GM12865 (cell line): Measurements from ENCODE around the gene SLC38A8.

ENCODE experiments used
- DNase-seq: peaks from one replicate; pipeline ENCODE4 v3.0.0; 2010; ENCODE audit warnings: low read depth
- H3K4me3 ChIP-seq: 2 replicates; pipeline ENCODE4 v1.5.1; 2011; ENCODE audit warnings: mild to moderate bottlenecking, low read depth, low read length, control low read depth
- TF ChIP-seq, protein P1 (sequence below): IDR thresholded peaks from 2 replicates; pipeline ENCODE4 v1.5.1; 2011; ENCODE audit warnings: low read length, control low read depth, low read depth, inconsistent platforms; ENCODE audit not compliant: insufficient read depth; ENCODE audit errors: missing control alignments

Gene SLC38A8

DNA sequence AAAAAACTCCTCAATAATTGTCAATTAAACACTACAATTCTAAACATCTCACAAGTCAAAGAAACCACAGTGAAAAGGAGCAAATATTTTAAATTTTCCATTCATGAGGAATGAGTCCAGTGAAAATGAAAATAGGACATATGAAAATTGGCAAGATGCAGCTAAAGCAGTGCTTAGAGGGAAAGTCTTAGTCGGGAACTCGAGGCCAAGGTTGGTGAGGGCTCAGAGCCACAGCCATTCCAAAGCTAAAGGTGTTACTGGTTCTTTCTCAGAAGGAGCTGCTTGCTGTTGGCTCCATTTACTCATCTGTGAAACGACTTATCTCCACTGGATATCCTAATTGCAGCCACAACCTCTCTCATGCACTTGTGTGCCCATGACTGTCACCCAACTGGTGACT is 6.5 kb downstream of the SLC38A8 start:
- no peak overlapping the region for H3K4me3 ChIP-seq
- TF ChIP-seq, protein P1, sequence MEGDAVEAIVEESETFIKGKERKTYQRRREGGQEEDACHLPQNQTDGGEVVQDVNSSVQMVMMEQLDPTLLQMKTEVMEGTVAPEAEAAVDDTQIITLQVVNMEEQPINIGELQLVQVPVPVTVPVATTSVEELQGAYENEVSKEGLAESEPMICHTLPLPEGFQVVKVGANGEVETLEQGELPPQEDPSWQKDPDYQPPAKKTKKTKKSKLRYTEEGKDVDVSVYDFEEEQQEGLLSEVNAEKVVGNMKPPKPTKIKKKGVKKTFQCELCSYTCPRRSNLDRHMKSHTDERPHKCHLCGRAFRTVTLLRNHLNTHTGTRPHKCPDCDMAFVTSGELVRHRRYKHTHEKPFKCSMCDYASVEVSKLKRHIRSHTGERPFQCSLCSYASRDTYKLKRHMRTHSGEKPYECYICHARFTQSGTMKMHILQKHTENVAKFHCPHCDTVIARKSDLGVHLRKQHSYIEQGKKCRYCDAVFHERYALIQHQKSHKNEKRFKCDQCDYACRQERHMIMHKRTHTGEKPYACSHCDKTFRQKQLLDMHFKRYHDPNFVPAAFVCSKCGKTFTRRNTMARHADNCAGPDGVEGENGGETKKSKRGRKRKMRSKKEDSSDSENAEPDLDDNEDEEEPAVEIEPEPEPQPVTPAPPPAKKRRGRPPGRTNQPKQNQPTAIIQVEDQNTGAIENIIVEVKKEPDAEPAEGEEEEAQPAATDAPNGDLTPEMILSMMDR = no peak
- no peak for DNase-seq

DNA sequence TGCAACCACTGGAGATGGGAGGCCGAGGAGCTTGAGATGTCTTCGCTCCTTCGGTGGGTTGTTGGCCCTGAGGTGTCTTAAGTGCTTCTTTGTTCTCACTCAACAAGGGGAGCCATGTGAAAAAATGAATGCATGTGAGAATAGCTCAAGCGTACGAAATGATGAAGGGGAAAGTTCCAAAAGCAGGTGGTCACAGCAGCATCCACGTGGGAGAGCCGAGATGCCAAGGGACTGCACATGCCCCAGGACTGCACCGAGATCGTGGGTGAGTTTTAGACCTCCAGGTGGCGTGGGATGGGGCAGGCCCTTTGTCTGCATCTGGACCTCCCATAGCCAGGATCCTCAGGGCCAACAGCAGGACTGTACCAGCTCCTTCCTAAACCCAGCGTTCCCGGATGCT is 8.1 kb downstream of the SLC38A8 start:
- DNase-seq = no peak
- no peak overlapping the region for H3K4me3 ChIP-seq
- TF ChIP-seq, protein P1 = no peak

DNA sequence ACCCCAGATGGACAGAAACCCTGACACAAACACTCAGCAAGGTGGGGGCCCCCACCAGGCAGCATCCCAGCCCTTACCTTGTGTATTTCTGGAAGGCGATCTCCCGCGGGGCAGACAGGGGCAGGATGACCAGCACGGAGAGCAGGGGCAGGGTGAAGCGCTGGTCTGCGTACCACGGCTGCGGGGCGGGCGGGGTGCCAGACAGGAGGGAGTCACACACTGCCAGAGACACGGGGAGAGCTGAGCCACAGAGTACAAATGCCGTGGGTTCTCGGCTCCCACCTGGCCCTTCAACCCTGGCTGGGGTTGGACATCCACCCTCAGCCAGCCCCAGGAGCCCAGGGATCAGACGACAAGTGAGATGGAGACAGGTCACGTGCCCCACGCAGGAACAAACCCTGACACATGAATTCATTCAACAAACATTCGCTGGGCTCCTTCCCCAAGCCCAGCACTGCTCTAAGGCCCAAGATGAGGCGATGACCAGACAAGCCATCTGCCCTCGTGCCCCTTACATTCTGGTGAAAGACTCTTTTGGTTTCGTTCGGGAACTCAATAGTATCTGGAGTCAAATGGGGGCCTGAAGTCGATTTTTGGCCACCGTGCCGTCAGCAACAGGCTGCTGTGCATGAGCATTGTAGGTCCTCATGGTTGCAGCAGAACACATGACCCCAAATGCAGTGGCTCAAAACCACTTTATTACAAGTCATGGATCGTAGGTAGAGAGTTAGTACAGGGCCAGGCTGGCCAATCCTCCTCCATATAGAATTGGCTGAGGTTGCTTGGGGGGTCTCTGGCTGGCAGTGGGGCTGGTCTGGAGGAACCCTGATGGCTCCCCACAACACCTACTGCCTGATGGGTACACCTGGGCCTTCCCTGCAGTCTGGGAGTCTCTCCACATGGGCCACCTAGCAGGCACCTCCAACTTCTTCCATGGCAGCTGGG is 9.1 kb downstream of the SLC38A8 start:
- TF ChIP-seq, protein P1 = no peak
- no peak overlapping the region for H3K4me3 ChIP-seq
- DNase-seq = no peak

DNA sequence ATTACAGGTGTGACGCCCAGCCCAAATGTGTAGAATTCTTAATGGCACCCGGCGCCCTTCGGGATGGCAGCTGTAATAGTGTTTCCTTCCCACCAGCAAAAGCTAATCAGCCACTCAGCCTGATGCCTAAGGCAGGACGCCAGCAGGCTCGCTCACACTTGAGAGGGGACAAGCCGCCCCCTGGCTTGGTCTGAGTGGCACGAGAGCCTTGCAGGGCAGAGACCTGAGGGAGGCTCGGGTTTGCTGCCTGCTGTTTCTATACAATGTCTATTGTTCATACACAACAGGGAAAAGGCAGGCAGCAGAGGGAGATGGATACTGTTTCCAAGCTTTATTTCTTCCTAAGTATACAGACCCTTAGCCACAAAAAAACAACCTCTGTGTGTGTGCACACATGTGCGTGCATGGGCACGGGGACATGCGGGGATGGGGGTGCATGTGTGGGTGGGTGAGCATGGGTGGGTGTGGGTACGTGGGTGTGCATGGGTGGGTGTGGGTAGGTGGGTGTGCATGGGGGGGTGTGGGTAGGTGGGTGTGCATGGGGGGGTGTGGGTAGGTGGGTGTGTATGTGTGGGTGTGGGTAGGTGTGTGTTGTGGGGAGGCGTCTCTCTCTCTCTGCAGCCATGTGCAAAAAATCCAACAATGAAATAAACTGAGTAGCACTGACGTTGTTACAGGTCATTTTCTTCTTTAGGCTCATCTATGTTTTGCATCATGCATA is 10.0 kb downstream of the SLC38A8 start:
- TF ChIP-seq, protein P1 = no peak
- no peak overlapping the region for H3K4me3 ChIP-seq
- DNase-seq = no peak

DNA sequence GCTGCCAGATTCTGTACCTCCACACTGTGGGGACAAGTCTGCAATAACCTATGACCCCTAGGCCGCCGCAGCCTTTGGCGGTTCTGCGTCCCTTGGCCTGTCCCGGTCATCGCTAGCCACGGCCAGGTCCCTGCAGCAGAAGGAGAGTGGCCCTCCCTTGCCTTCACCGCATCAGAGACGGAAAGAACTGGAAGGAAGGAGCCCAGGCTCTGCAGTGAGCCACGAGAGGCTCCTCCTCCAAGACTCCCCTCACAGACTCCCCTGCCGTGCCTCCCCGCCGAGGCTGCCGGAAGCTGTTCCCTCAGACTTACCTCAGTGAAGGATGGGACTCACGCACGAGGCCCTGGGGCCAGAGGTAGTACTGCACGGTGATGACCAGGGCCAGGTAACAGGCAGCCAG is 11.0 kb downstream of the SLC38A8 start:
- TF ChIP-seq, protein P1 = no peak
- no peak for DNase-seq

DNA sequence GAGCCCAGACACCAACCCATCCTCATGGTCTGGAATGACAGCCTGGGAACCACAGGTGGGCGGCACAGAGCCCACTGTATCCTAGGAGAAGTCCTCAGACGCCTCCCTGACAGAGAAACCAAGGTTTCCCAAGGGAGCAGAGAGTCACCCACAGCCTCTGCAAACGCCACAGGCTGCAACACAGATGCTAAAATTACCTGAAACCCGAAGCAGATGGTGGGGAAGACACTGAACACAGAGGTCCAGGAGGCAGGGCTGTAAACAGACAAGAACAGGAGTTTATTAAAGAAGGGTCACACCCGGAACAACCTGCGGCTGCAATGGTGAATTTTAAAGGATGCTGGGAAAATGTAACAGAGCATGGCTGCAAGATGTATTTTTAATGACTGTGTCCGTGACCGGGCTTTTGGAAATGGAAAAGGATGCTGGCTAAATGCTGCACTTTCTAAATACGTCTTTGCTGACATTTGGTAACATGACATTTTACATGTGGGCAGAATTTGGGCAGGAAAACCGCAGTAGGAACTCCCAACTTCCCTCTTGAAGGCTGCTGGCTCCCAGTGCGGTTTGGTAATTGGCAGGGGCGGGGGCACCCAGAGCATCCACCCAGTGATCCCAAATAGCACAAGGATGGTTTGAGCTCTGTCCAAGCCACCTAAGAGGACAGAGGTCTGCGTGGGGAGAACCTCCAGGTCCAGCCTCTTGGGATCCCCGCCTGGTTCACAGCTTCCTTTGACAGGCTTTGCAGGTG is 13.1 kb downstream of the SLC38A8 start:
- TF ChIP-seq, protein P1 = no peak
- no peak overlapping the region for H3K4me3 ChIP-seq
- DNase-seq = no peak

More for the DNA sequence above, 11.0 kb downstream of the SLC38A8 start:
- no peak overlapping the region for H3K4me3 ChIP-seq
